ENCODE results near the gene TRIM67.

Gene TRIM67

GRCh38 chr1:231139659-231140654 lies 21.9 kb upstream of the TRIM67 start:
- DNase-seq (ENCODE audit: low read depth, low spot score) = peak; percentile 98
- in situ Hi-C loops (cut with HindIII; ENCODE audit: low sequenced_read_pairs) = no loop called here
- TF ChIP-seq CTCF (IDR thresholded peaks at IDR 0.05; ENCODE audit: low read depth, low read length) = peak; percentile 8
- no peak overlapping the region for H3K4me3 ChIP-seq (ENCODE audit: low read depth, low read length)

GRCh38 chr1:231144416-231145193 lies 17.3 kb upstream of the TRIM67 start:
- DNase-seq (ENCODE audit: low read depth, low spot score) = no peak
- in situ Hi-C loops (cut with HindIII; ENCODE audit: low sequenced_read_pairs) = no loop called here
- no peak for TF ChIP-seq CTCF (IDR thresholded peaks at IDR 0.05; ENCODE audit: low read depth, low read length)
- no peak overlapping the region for H3K4me3 ChIP-seq (ENCODE audit: low read depth, low read length)

DNA sequence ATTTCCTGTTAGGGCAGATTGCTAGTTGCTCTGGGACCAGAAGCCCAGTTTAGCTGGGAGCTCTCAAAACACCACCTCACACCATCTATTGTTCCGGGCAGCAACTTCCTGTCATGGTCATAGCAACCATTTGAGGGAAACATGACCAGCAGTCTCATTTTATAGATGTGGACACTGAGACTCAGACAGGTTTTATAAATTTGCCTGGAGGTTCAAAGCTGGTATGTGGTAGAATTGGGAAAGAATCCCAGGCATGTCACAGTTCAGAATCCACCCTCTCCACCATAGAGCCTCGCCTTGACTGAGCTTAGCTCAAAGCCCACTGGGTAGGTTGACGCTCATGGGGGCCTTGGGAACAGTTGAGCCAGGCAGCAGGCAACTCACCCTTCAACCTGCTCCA lies 14.0 kb upstream of the TRIM67 start:
- in situ Hi-C loops (cut with HindIII; ENCODE audit: low sequenced_read_pairs) = no loop called here

DNA sequence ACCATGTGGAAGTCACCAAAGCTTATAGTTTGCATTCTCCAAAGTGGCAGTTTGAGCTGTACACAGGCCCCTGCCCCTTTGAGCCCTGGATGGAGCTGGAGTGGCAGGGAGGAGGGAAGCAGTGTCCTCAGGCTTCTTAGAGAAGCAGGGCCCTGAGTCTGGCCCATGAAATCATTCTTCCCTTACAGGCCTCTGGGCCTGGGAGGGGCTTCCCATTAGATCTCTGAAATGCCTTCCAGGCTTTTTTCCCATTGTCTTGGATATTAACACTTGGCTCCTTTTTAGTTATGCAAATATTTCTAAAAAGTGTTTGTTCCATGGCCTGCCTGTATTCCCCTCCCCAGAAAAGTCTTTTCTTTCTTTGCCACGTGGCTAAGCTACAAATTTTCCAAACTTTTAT lies 10.0 kb upstream of the TRIM67 start:
- no peak for TF ChIP-seq CTCF (IDR thresholded peaks at IDR 0.05; ENCODE audit: low read depth, low read length)
- no peak overlapping the region for H3K4me3 ChIP-seq (ENCODE audit: low read depth, low read length)
- no peak for DNase-seq (ENCODE audit: low read depth, low spot score)
- in situ Hi-C loops (cut with HindIII; ENCODE audit: low sequenced_read_pairs) = no loop called here

More for the DNA sequence above, 14.0 kb upstream of the TRIM67 start:
- TF ChIP-seq CTCF (IDR thresholded peaks at IDR 0.05; ENCODE audit: low read depth, low read length) = no peak
- no peak overlapping the region for H3K4me3 ChIP-seq (ENCODE audit: low read depth, low read length)
- no peak for DNase-seq (ENCODE audit: low read depth, low spot score)

GRCh38 chr1:231153726-231154125 lies 8.1 kb upstream of the TRIM67 start:
- in situ Hi-C loops (cut with HindIII; ENCODE audit: low sequenced_read_pairs) = no loop called here
- no peak for TF ChIP-seq CTCF (IDR thresholded peaks at IDR 0.05; ENCODE audit: low read depth, low read length)
- no peak overlapping the region for H3K4me3 ChIP-seq (ENCODE audit: low read depth, low read length)
- DNase-seq (ENCODE audit: low read depth, low spot score) = no peak

GRCh38 chr1:231155808-231156207 lies 6.0 kb upstream of the TRIM67 start:
- DNase-seq (ENCODE audit: low read depth, low spot score) = no peak
- no peak for TF ChIP-seq CTCF (IDR thresholded peaks at IDR 0.05; ENCODE audit: low read depth, low read length)
- no peak overlapping the region for H3K4me3 ChIP-seq (ENCODE audit: low read depth, low read length)
- in situ Hi-C loops (cut with HindIII; ENCODE audit: low sequenced_read_pairs) = no loop called here
